Measurements from ENCODE around the gene SNAI3.

The SNAI3 gene

DNA sequence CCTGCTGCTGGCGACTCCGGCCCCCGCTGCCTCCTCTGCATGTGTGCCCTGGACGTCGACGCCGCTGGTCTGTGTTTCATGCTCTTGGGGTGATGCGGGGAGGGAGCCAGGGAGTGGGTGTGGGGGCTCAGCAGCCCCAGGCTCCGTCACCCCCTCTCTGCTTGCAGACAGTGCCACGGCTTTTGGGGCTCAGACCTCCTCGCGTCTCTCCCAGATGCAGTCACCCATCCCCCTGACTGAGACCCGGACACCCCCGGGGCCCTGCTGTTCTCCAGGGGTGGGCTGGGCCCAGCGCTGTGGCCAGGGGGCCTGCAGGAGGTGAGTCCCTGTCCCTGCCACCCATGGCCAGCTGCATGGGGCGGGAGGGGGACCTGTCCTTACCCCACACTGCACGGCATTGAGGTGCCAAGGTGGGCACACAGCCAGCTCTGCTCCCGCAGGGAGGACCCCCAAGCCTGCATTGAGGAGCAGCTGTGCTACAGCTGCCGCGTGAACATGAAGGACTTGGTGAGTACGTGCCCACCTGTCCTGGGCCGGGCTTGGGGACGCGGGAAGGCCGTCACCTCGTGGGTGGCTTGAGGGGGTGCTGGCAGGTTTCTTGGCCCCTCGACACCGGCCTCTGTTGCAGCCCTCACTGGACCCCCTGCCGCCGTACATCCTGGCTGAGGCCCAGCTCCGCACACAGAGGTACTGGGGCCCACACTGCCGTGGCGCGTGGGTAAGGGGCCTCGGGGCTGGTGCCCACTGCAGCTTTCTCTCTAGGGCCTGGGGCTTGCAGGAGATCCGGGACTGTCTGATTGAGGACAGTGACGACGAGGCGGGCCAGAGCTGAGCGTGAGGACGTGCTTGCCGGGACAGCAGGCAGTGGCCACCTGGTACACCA is 28.4 kb upstream of the SNAI3 start:
- H3K27ac Mint-ChIP-seq, result no peak overlapping the region
- no peak for DNase-seq (ENCODE audit: low spot score in 2 of 2)
- no peaks in the 10 kb centered on the region for H3K9me3 Mint-ChIP-seq
- no peak overlapping the region for H3K4me3 Mint-ChIP-seq
- peaks cover 66% of the 10 kb centered on the region for H3K36me3 Mint-ChIP-seq
- peaks cover 18% of the 10 kb centered on the region for H3K4me1 Mint-ChIP-seq
- ATAC-seq, result no peak

DNA sequence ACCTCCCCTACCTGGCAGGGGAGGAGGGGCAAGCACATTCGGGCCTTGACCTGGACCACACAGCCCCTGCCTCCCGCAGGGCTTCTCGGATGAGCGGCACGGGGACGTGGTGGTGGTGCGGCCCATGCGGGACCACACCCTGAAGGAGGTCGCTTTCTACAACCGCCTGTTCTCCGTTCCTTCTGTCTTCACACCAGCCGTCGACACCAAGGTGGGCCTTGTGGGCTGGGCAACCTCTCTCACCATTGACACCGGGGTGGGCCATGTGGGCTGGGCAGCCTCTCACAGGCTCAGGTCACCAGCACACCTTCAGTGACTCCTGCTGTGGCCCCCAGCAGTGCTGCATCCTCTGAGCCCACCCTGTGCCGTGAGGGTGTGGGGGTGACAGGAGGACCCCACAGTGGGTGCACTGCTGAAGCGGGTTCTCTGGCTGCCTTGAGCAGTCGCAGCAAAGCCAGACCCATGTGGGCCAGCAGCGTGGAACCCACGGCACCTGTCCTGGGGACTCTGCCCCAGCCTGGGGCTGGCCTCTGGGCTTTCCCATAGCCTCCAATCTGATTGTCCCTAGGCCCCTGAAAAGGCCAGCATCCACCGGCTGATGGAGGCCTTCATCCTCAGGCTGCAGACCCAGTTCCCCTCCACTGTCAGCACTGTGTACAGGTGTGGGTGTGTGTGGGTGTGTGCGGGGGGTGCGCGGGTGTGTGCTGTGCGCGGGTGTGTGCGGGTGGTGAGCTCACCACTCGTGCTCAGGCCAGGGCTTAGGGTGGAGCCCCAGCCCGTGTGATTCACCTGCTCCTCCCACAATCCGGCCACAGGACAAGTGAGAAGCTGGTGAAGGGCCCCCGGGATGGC is 27.5 kb upstream of the SNAI3 start:
- ATAC-seq, result no peak
- no peaks in the 10 kb centered on the region for H3K9me3 Mint-ChIP-seq

DNA sequence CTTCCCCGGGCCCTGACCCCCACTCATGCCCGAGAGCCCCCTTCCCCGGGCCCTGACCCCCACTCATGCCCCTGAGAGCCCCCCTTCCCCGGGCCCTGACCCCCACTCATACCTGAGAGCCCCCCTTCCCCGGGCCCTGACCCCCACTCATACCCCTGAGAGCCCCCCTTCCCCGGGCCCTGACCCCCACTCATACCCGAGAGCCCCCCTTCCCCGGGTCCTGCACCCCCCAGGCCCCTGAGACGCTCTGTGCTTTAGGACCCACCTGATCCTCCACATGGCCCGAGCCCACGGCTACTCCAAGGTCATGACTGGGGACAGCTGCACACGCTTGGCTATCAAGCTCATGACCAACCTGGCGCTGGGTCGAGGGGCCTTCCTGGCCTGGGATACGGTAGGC is 26.7 kb upstream of the SNAI3 start:
- H3K9me3 Mint-ChIP-seq, result no peaks in the 10 kb centered on the region
- ATAC-seq (no peak), DNase-seq (ENCODE audit: low spot score in 2 of 2) (no peak)
- peaks cover 18% of the 10 kb centered on the region for H3K4me1 Mint-ChIP-seq
- H3K4me3 Mint-ChIP-seq, result no peak overlapping the region
- peak overlapping the region; percentile 67 for H3K27ac Mint-ChIP-seq
- peaks cover 50% of the 10 kb centered on the region for H3K36me3 Mint-ChIP-seq

More for the DNA sequence above, 27.5 kb upstream of the SNAI3 start:
- DNase-seq (ENCODE audit: low spot score in 2 of 2), result no peak
- H3K4me1 Mint-ChIP-seq, result peaks cover 18% of the 10 kb centered on the region
- peaks cover 58% of the 10 kb centered on the region for H3K36me3 Mint-ChIP-seq
- H3K4me3 Mint-ChIP-seq, result no peak overlapping the region
- H3K27ac Mint-ChIP-seq, result peak overlapping the region; percentile 67

DNA sequence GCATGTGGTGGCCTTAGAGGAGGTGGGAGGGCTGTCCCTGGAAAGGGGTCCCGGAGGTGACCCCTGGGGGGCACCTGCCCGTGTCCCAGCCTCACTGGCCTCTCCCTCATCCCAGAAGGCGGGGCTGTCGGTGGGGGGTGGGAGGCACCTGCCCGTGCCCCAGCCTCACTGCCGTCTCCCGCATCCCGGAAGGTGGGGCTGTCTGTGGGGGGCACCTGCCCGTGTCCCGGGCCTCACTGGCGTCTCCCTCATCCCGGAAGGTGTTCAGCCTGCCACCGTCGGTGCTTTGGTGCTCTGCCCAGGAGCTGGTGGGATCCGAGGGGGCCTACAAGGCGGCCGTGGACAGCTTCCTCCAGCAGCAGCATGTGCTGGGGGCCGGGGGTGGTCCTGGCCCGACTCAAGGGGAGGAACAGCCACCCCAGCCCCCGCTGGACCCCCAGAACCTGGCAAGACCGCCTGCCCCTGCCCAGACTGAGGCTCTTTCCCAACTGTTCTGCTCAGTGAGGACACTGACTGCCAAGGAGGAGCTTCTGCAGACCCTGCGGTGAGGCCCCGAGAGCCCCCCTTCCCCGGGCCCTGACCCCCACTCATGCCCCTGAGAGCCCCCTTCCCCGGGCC is 26.2 kb upstream of the SNAI3 start:
- H3K27ac Mint-ChIP-seq, result no peak overlapping the region
- peaks cover 47% of the 10 kb centered on the region for H3K36me3 Mint-ChIP-seq
- DNase-seq (ENCODE audit: low spot score in 2 of 2), result no peak
- H3K4me3 Mint-ChIP-seq, result no peak overlapping the region
- peaks cover 24% of the 10 kb centered on the region for H3K4me1 Mint-ChIP-seq
- no peak for ATAC-seq
- H3K9me3 Mint-ChIP-seq, result no peaks in the 10 kb centered on the region

DNA sequence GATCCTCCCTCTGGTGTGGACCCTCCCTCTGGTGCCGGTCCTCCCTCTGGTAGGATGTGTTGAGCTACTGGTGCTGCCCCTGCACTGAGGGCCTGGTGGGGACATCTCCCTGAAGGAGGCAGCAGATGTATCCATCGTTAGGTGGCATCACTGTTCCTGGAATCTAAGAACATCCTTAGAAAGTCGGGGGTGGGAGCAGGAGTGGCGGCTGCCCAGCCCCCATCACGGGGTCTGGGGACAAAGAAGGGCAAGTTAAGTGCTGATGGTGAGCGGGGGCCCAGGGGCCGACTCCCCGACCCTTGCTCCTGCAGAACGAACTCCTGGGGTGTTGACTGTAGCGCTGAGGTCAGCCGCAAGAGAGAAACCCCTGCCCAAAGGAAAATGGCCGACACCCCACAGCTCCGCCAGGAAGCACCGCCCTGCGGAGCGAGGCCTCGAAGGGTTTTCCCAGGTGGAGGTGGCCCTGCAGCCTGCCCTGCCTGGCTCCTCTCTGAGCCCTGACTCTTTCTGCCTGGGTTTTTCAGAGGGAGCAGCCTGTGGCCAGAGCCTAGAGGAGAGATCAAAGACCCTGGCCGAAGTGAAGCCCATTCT is 25.5 kb upstream of the SNAI3 start:
- no peaks in the 10 kb centered on the region for H3K9me3 Mint-ChIP-seq
- no peak overlapping the region for H3K4me3 Mint-ChIP-seq
- no peak overlapping the region for H3K27ac Mint-ChIP-seq
- ATAC-seq (no peak), DNase-seq (ENCODE audit: low spot score in 2 of 2) (no peak)
- H3K36me3 Mint-ChIP-seq, result peaks cover 47% of the 10 kb centered on the region
- peaks cover 24% of the 10 kb centered on the region for H3K4me1 Mint-ChIP-seq

DNA sequence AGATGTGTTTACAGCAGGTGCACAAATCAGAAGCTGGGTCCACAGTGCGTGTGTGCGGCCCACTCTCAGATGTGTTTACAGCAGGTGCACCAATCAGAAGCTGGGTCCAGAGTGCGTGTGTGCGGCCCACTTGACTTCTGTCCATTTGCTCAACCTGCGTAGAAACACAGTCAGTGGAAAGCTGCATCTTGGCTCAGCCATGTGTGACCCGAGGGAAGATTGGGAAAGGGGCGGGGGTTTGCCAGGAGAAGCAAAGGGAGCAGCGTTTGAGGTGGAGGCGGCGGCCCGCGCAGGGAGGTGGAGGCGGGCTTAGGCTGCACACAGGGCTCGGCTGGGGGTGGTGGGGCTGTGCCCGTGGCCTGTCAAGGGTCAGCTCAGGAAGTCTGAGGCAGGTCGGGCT is 24.2 kb upstream of the SNAI3 start:
- no peaks in the 10 kb centered on the region for H3K9me3 Mint-ChIP-seq
- H3K27ac Mint-ChIP-seq, result peak overlapping the region; percentile 45
- DNase-seq (ENCODE audit: low spot score in 2 of 2), result no peak
- peaks cover 24% of the 10 kb centered on the region for H3K4me1 Mint-ChIP-seq
- peaks cover 36% of the 10 kb centered on the region for H3K36me3 Mint-ChIP-seq
- H3K4me3 Mint-ChIP-seq, result no peak overlapping the region
- ATAC-seq, result no peak

DNA sequence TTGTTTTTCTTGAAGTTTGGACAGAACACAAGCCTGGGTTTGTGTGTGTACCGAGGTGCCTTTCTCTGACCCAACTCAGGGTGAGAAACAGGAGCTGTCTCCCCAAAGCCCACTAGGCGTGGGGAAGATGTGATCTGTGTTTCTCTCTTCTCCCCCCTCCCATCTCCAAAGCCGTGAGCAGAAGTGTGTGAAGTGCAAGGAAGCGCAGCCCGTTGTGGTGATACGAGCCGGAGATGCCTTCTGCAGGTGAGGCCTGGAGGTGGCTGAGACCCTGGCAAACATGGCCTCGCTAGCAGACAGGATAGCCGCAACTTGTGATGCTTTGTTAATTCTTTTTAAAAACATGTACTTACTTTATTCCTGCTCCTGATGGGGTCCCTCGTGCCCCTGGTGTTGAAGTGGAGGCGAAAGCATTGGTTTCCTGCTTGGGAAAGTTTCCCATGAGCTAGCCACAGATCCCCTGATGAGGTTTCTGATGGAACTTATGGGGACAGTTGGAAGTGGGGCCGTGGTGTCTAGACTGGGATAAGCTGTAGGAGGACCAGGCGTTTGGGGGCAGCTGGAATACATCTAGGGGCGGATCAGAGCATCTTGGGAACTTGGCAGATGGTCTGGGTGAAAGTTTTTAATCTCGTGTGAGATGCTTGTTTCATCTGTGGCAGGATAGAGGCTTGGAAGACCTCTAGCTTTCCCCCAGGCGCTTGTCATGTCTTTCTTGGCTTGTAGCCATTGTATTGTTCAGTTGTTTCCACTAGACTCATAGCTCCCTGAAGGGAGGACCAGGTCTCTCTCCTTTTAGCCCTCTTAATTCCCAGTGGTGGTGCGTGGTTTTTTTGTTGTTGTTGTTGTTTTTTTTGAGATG is 20.9 kb upstream of the SNAI3 start:
- Mint-ChIP-seq H3K36me3 (peaks cover 21% of the 10 kb centered on the region), H3K4me3 (peak overlapping the region; percentile 95), H3K27ac (peak overlapping the region; percentile 70), H3K9me3 (no peaks in the 10 kb centered on the region), H3K4me1 (peaks cover 51% of the 10 kb centered on the region)
- DNase-seq (ENCODE audit: low spot score in 2 of 2) (no peak), ATAC-seq (no peak)

DNA sequence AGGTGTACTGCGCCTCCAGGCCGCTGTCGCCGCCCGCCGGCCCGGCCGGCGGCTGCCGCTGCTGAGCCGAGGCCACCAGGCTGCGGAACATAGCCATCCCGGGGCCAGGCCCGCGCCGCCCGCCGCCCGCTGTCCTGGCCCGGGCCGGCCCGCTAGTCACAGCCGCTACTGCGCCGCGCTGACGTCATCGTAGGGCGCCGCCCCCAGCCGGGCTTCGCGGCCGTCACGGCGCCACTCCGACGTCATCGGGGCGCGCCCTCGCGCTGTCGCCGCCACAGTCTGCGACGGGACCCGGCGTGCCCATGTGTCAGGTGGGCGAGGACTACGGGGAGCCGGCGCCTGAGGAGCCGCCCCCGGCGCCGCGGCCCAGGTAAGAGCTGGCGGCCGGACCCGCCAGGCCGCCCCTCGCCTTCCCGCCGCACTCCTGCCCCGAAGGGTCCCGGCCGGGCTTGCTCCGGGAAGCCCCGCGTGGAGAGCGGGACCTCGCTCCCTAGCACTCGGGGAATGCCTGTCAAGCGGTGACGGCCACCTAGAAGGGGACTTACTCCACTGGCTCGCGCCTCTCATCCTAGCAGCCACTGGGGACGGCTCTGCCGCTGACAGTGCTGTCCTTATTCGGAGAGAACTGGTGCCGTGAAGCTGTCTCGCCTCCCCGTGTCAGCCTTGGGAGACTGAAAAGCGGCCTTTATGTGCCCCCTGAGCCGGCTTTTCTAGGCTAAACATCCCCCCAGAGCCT is 20.1 kb upstream of the SNAI3 start, which contains the start of the genes CTU2 and RNF166:
TSS of gene CTU2 (plus strand) at position 275 of the 736 bp plus-strand sequence. CDS start at position 303, 28 bp downstream.
TSS of gene RNF166 (minus strand) at position 180 of the 736 bp plus-strand sequence. CDS start at position 97, 83 bp downstream.
- ATAC-seq (peak; percentile 82), DNase-seq (ENCODE audit: low spot score in 2 of 2) (peak; percentile 95 to 98)
- no peaks in the 10 kb centered on the region for H3K9me3 Mint-ChIP-seq
- peak within 1 kb of the TSS; percentile 95 for H3K4me3 Mint-ChIP-seq
- peaks cover 28% of the 10 kb centered on the region for H3K36me3 Mint-ChIP-seq
- peak within 1 kb of the TSS; percentile 94 for H3K27ac Mint-ChIP-seq
- H3K4me1 Mint-ChIP-seq, result peaks cover 59% of the 10 kb centered on the region

DNA sequence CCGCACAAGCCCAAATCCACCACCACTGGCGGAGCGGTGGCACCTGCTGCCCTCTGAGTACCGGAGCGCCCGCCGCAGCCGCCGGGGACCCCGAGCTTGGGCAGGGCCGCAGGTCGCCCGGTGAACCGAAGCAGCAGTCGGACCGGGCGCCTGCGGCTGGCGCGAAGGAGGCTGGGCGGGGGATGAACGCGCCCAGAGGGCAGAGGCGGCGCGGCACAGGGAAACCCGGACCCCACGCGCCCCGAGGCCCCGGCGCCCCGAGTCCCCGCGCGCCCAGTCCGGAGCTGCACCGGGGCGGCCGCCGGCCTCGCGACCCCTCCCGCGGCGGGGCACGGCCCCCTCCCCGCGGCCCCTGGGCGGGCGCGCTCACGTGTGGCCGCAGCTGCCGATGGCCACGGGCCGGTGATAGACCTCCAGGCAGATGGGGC is 19.5 kb upstream of the SNAI3 start:
- DNase-seq (ENCODE audit: low spot score in 2 of 2) (peak in 1 of 2 donors; percentile 59), ATAC-seq (peak; percentile 2)
- Mint-ChIP-seq H3K9me3 (no peaks in the 10 kb centered on the region), H3K4me3 (peak overlapping the region; percentile 95), H3K36me3 (peaks cover 34% of the 10 kb centered on the region), H3K27ac (peak overlapping the region; percentile 94), H3K4me1 (peaks cover 64% of the 10 kb centered on the region)

DNA sequence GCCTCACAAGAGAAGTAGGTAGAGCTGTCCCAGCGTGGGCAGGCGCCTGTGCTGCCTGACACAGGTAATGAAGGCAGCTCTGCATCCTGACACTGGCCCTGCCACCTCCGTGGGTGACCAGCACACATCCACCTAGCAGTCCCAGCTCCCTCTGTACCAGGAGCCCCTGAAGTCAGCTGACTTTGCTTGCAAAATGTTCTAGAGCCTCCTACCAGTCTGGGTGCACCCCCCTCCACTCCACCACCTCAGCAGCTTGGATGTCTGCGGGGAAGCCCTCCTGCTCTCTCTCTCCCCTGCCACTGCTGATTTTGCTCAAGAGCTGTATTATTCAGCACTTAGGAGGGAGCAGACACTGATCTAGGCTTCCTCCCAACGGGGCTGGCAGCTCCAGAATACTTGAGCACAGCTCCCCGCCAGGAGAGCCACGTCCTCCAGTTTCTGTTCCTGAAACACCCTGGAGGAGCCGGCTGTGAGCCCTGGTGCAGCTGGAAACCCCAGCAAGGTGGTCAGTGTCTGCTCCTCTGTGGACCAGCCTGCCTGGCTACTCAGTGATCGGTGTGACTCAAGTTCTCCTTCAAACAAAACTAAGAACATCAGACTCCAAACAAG is 18.9 kb upstream of the SNAI3 start:
- H3K27ac Mint-ChIP-seq, result peak overlapping the region; percentile 94
- peaks cover 65% of the 10 kb centered on the region for H3K4me1 Mint-ChIP-seq
- ATAC-seq (no peak), DNase-seq (ENCODE audit: low spot score in 2 of 2) (no peak)
- H3K36me3 Mint-ChIP-seq, result peaks cover 40% of the 10 kb centered on the region
- peak overlapping the region; percentile 95 for H3K4me3 Mint-ChIP-seq
- H3K9me3 Mint-ChIP-seq, result no peaks in the 10 kb centered on the region

DNA sequence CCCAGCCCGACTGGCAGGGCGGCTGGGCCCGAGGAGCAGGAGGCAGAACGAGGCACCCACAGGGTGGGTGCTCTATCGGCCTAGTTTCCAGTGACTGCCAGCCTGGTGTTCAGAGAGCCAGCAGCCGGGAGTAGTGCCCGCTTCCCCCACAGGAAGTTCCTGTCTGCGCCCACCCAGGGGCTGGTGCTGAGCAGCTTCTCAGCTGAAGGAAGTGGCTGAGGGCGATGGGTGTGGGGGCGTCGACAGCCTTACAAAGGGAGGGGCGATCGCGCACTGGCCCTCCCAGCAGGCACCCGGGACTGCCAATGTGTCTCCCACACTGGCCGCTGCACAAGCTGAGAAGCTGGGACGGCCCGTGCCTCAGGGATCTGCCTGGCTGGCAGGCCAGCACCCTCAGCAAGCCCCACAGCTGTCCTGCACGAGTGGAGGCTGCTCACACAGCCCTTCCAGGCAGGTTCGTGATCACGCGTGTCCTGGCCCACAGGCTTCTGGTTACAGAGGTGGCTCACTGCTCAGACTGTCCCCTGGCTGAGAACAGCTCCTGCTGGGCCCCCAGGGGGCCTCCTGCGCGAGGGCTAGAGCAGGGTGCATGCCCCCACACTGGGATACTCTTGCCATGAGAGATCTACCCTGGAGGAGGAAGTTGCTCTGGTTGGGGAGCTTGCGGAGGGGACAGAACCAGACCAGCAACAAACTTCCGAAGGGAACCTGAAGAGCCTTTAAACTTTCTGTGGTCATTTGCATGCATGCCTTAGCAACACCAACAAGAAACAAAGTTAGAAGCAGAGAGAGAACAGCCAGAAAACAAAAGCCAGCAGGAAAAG is 17.4 kb upstream of the SNAI3 start:
- Mint-ChIP-seq H3K27ac (peak overlapping the region; percentile 94), H3K4me3 (peak overlapping the region; percentile 95), H3K36me3 (peaks cover 47% of the 10 kb centered on the region), H3K9me3 (no peaks in the 10 kb centered on the region), H3K4me1 (peaks cover 75% of the 10 kb centered on the region)
- peak; percentile 59 to 76 for DNase-seq (ENCODE audit: low spot score in 2 of 2)
- peak; percentile 52 for ATAC-seq

DNA sequence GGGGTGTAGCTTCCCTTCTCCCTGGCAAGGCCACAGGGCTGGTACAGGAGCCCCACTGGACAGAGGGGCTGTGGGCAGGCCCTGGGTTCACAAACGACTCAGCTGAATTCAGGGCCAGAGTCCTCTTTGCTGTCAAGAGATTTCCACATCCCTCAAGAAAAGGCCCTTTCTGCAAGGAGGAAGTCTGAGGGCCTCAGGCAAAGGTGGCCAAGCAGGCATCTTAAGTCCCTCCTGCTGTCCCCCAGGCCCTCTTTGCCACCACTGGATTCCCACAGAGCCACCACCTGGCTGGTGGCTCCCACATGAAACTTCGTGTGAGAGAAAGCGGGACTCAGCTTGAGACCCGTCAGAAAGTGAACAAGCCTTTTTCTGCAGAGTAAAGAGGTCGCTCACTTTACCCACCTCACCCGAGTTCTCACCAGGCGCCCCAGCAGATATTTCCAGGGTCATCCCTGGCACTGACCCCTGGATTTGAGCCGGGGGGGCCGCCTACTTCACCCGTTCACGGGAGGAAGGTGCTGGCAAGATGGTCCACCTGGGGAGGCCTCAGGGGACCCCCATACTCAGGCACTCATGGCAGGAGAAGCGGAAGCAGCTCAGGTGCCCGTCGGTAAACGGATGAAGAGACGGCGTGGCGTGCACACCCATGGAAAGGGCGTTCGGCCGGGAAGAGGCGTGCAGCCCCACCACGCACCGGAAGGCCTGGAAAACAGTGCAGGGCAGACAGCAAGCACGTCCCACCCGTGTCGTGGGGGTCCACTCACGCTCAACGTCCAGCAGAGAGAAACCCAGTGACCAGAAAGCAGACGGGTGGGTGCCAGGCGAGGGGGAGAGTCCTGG is 16.3 kb upstream of the SNAI3 start:
- DNase-seq (ENCODE audit: low spot score in 2 of 2) (no peak), ATAC-seq (no peak)
- Mint-ChIP-seq H3K9me3 (no peaks in the 10 kb centered on the region), H3K27ac (peak overlapping the region; percentile 94), H3K4me1 (peaks cover 77% of the 10 kb centered on the region), H3K36me3 (peaks cover 57% of the 10 kb centered on the region), H3K4me3 (peak overlapping the region; percentile 95)
